Upper lobe of right lung (tissue), 1 donor: ENCODE data around the gene NAGPA. TPM values are rescaled to one million over a fixed set of nuclear protein-coding genes. Genes with fewer than 3 reads are reported as not detected.

Experiments used
- ATAC-seq: fragments of 200-7000 bp; cut with Tn5 transposase; one replicate; pipeline ENCODE4 v1.9.1; 2020; ENCODE audit warnings: mild to moderate bottlenecking, moderate library complexity
- DNase-seq: peaks from one replicate; pipeline ENCODE4 v3.0.0-alpha.2; 2020
- H3K27ac ChIP-seq: fragments of 200-600 bp; one replicate; pipeline ENCODE4 v1.8.0; 2022
- H3K27me3 ChIP-seq: fragments of 200-600 bp; one replicate; pipeline ENCODE4 v1.8.0; 2022; ENCODE audit warnings: mild to moderate bottlenecking
- H3K36me3 ChIP-seq: fragments of 200-600 bp; one replicate; pipeline ENCODE4 v1.8.0; 2022
- H3K4me1 ChIP-seq: fragments of 200-600 bp; one replicate; pipeline ENCODE4 v1.8.0; 2022
- H3K4me3 ChIP-seq: fragments of 200-600 bp; one replicate; pipeline ENCODE4 v1.8.0; 2022; ENCODE audit warnings: mild to moderate bottlenecking
- H3K9me3 ChIP-seq: fragments of 200-600 bp; one replicate; pipeline ENCODE4 v1.8.0; 2022
- intact Hi-C: fragments of 100-400 bp; cut with DNase I; formaldehyde crosslinking; loops from one replicate; pipeline ENCODE4 v1.11.0; 2022
- total RNA-seq: library from RNA; stranded (reverse); fragmentation: NEBNext Ultra II Directional; extraction: Animal tissue kit (Norgen Biotek cat#: 25700); gene quantifications from one replicate; pipeline ENCODE4 v1.2.1, GENCODE V29; 2021
- TF ChIP-seq, protein P1 (sequence below): fragments of 200-600 bp; IDR thresholded peaks from one replicate; pipeline ENCODE4 v1.8.0; 2022; ENCODE audit warnings: antibody characterized with exemption
- donor health status: DM: no; HTN: yes; CAD: no; lungs with severe emphysema.

NAGPA gene
- total RNA-seq, 1 donor from 2014 or later: 16.7 TPM

DNA sequence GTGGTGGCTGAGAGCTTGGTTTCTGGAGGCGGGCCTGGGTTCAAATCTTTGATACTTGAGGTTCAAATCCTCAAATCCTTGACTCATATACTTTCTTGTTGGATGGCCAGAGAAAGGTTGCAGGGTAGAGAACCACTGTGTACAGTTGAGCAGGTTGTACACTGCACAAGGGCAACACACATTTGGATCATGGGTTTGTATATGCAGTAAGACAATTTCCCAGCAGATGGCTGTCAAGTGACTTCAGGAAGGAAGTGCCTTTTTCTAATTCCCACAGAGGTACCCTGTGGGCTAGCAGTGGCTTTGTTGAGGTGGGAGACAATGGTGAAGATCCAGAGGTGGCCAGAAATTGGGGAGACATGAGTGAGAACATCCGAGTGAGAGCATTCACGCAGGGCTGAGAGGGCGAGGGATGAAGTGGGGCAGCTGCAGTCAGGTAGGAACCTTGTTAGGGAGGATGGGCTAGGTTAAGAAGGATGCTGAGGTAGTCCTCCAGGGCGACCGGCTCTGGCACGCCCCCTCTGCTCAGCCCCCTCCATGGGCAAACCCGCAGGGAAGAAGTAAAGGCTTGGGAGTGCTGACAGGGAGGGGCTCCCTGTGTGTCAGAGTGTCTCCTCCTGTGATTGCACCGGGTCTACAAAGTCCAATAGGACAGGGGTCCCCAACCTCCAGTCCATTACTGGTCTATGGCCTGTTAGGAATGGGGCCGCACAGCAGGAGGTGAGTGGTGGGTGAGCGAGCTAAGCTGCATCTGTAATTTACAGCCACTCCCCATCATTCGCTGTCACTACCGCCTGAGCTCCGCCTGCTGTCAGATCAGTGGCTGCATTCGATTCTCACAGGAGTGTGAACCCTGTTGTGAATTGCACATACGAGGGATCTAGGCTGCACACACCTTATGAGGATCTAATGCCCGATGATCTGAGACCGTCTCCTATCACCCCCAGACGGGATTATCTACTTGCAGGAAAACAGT is 29.3 kb upstream of the NAGPA start:
- Histone ChIP-seq H3K4me3 (no peak overlapping the region), H3K4me1 (no peaks in the 10 kb centered on the region), H3K27me3 (no peaks in the 10 kb centered on the region), H3K36me3 (peaks cover 9% of the 10 kb centered on the region), H3K27ac (no peak overlapping the region), H3K9me3 (no peaks in the 10 kb centered on the region)
- intact Hi-C loops: no loop called here
- ATAC-seq: no peak
- TF ChIP-seq, protein P1, sequence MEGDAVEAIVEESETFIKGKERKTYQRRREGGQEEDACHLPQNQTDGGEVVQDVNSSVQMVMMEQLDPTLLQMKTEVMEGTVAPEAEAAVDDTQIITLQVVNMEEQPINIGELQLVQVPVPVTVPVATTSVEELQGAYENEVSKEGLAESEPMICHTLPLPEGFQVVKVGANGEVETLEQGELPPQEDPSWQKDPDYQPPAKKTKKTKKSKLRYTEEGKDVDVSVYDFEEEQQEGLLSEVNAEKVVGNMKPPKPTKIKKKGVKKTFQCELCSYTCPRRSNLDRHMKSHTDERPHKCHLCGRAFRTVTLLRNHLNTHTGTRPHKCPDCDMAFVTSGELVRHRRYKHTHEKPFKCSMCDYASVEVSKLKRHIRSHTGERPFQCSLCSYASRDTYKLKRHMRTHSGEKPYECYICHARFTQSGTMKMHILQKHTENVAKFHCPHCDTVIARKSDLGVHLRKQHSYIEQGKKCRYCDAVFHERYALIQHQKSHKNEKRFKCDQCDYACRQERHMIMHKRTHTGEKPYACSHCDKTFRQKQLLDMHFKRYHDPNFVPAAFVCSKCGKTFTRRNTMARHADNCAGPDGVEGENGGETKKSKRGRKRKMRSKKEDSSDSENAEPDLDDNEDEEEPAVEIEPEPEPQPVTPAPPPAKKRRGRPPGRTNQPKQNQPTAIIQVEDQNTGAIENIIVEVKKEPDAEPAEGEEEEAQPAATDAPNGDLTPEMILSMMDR: no peak
- DNase-seq: peak; percentile 57

DNA sequence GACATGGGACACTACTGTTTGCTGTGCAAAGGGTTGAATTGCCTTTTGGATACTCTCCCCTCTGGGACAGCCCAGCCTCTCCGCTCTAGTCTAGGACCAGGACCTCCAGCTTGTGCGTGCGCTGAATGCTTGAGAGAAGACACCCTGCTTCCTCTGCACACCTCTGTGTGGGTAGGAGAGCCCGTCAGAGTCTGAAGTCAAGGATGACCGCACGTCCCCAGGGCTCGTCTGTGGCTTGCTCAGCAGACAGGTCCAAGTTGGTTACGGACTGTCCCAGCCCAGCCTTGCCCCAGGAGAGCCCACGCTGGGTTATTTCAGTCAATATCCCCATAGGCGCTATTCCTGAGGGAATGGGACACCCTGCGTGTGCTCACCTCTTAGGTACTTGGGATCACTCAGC is 28.3 kb upstream of the NAGPA start:
- H3K9me3 ChIP-seq: no peaks in the 10 kb centered on the region
- H3K27me3 ChIP-seq: no peaks in the 10 kb centered on the region
- no peak for ATAC-seq
- peak; percentile 37 for DNase-seq
- TF ChIP-seq, protein P1: no peak
- peaks cover 9% of the 10 kb centered on the region for H3K36me3 ChIP-seq
- H3K27ac ChIP-seq: no peak overlapping the region
- no peaks in the 10 kb centered on the region for H3K4me1 ChIP-seq
- H3K4me3 ChIP-seq: no peak overlapping the region
- intact Hi-C loops: no loop called here

DNA sequence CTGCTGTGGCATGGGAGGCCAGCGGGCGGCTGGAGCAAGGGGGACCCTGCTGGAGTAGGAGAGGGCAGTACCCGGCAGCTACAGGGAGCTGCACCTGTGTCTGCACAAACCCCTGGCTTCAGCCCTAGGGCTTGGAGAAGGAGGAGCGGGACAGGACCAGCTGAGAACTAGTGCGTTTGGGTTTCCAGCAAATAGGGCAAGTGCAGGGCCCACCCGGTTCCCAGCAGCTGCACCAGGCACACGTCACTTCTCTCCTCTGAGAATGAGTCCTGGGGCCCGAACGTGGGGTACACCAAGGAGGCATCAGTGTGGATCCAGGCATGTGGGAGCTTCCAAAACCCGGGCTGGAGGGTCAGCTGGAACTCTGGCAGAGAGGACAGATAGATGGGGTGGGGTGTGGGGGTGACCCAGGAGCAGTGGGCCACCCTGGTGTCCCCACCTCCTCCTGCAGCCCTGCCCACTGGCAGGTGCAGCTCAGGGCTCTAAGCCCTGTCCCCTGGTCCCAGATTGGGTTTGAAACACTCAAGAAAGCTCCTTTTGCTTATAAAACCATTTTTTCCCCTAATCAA is 26.4 kb upstream of the NAGPA start:
- TF ChIP-seq, protein P1: no peak
- H3K27ac ChIP-seq: no peak overlapping the region
- H3K4me1 ChIP-seq: no peaks in the 10 kb centered on the region
- no peak overlapping the region for H3K4me3 ChIP-seq
- intact Hi-C loops: no loop called here
- no peaks in the 10 kb centered on the region for H3K27me3 ChIP-seq
- H3K9me3 ChIP-seq: no peaks in the 10 kb centered on the region
- ATAC-seq: no peak
- H3K36me3 ChIP-seq: peaks cover 9% of the 10 kb centered on the region
- DNase-seq: peak; percentile 33

DNA sequence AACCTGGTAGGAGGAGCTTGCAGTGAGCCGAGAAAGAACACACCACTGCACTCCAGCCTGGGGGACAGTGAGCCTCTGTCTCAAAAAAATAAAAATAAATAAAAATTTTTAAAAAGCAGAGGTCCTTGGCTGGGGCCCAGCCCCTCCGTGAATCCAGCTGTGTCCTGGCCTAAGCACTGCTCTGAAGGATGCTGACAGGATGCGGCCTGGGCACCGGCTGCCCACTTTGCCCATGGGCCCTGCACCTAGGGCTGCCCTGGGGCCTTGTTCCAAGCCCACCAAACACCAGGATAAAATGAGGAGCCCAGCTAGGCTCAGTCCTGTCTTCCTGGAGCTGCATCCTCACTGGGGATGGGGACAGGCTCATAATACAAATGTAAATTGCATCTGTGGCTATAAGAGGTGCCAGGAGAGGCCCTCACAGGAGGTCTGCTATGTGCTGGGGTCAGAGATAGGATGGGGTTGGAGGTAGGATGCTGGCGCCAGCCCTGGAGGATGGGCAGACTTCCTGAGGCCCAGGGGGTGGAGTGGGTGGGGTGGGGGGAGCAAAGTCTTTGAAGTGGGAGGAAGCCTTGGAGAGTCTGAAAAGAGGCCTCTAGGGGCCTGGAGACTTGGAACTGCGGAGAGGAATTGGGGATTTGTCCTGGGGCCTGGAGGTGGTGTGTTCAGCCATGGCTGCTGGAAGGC is 25.8 kb upstream of the NAGPA start:
- no peak for ATAC-seq
- peaks cover 9% of the 10 kb centered on the region for H3K36me3 ChIP-seq
- TF ChIP-seq, protein P1: no peak

DNA sequence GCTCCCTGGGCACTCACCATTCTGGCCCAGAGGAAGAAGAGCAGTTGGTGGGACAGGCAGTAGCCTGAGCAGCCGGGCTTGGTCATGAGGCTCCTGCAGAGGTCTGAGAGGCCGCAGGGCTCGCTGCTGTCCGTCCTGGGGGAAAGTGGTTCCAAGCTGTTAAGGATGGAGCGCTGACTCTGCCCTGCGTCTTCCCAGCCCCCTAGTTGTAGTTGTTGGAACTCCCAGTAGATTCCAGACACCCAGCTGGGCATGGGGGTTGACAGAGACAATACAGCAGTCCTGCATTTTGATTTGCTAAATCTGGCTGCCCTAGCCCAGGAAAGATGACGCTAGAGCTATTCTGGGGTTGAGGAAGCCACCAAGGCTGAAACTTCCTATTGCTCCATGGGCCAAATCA is 24.7 kb upstream of the NAGPA start:
- no peak overlapping the region for H3K4me3 ChIP-seq
- peaks cover 9% of the 10 kb centered on the region for H3K36me3 ChIP-seq
- no peaks in the 10 kb centered on the region for H3K4me1 ChIP-seq
- H3K27me3 ChIP-seq: no peaks in the 10 kb centered on the region
- intact Hi-C loops: no loop called here
- TF ChIP-seq, protein P1: no peak
- ATAC-seq (no peak), DNase-seq (no peak)
- H3K27ac ChIP-seq: no peak overlapping the region
- H3K9me3 ChIP-seq: no peaks in the 10 kb centered on the region

More for the DNA sequence above, 25.8 kb upstream of the NAGPA start:
- DNase-seq: peak; percentile 33
- Histone ChIP-seq H3K27me3 (no peaks in the 10 kb centered on the region), H3K4me1 (no peaks in the 10 kb centered on the region), H3K9me3 (no peaks in the 10 kb centered on the region), H3K4me3 (no peak overlapping the region), H3K27ac (no peak overlapping the region)
- intact Hi-C loops: no loop called here
